HCT116 (cell line): ENCODE results near the gene KLK12. TPM values are rescaled to one million over a fixed set of nuclear protein-coding genes. Genes with fewer than 3 reads are reported as not detected.

Source experiments
- ATAC-seq: fragments of 200-7000 bp; cut with Tn5 transposase; 2 replicates; pipeline ENCODE4 v1.9.1; 2020; ENCODE audit warnings: mild to moderate bottlenecking, moderate library complexity
- BruUV-seq: library from RNA; stranded (reverse); fragments of 400-500 nt; replicated peaks from 2 replicates; lab custom pipeline; 2021; lab: Mats Ljungman, UMichigan
- CTCF ChIA-PET: fragments of 300-600 bp; sonication (Branson Sonifier 250); formaldehyde crosslinking; loops from one replicate; lab custom pipeline; 2021; ENCODE audit warnings: antibody characterized with exemption; lab: Charles Lee
- POLR2A ChIA-PET: fragments of 300-600, 350-600 bp; sonication (Branson Sonifier 250); formaldehyde crosslinking; loops from one replicate; lab custom pipeline; 2021; ENCODE audit warnings: antibody characterized with exemption; lab: Charles Lee
- RAD21 ChIA-PET, 2 experiments: fragments of 300-600 bp; sonication (Branson Sonifier 250); formaldehyde crosslinking; loops; one replicate each; lab custom pipeline; 2023; ENCODE audit warnings: low total read pairs in 2 of 2; ENCODE audit not compliant: uncharacterized antibody in 2 of 2, unreplicated experiment in 2 of 2, low non-redundant PET in 1 of 2; lab: Charles Lee
- DNase-seq: peaks from one replicate; pipeline ENCODE4 v3.0.0-alpha.2; 2010; ENCODE audit warnings: low read depth, low spot score
- H2AFZ ChIP-seq: fragments of 200-600 bp; shearing (Covaris generic), sonication (generic); 2 replicates; pipeline ENCODE4 v1.6.1; 2017; ENCODE audit warnings: low read depth, mixed run types, mixed read lengths, antibody characterized with exemption, low read length; ENCODE audit not compliant: poor library complexity, severe bottlenecking
- H3K27ac ChIP-seq: 2 replicates; pipeline ENCODE4 v1.5.1; 2012; ENCODE audit warnings: low read depth, low read length
- H3K27me3 ChIP-seq: fragments of 200-600 bp; sonication (generic); 2 replicates; pipeline ENCODE4 v1.6.1; 2016; ENCODE audit warnings: mixed run types, low read length, mixed read lengths; ENCODE audit not compliant: insufficient read depth
- H3K36me3 ChIP-seq, 2 experiments: fragments of 200-500 bp in 1 of 2; fragments of 200-600 bp in 1 of 2; sonication (Bioruptor generic) in 1 of 2; sonication (generic) in 1 of 2; 2 replicates each; pipeline versions ENCODE4 v1.5.1 to v1.6.1; 2014 to 2016; ENCODE audit warnings: low read length in 2 of 2, inconsistent platforms in 1 of 2, mixed read lengths in 1 of 2, mixed run types in 1 of 2; ENCODE audit not compliant: insufficient read depth in 2 of 2, control insufficient read depth in 1 of 2
- H3K4me1 ChIP-seq, 2 experiments: fragments of 200-600 bp in 1 of 2; sonication (generic) in 1 of 2; 2 replicates each; pipeline versions ENCODE4 v1.5.1 to v1.6.1; 2012 to 2017; ENCODE audit warnings: low read length in 2 of 2, inconsistent platforms in 1 of 2, mild to moderate bottlenecking in 1 of 2, mixed read lengths in 1 of 2, mixed run types in 1 of 2, moderate library complexity in 1 of 2; ENCODE audit not compliant: insufficient read depth in 2 of 2, control insufficient read depth in 1 of 2
- H3K4me2 ChIP-seq: fragments of 200-600 bp; sonication (generic); 2 replicates; pipeline ENCODE4 v1.6.1; 2017; ENCODE audit warnings: mixed run types, low read length, mixed read lengths
- H3K4me3 ChIP-seq, 2 experiments: fragments of 200-600 bp in 1 of 2; sonication (generic) in 1 of 2; replicated peaks in 1 of 2; 2 replicates each; pipeline ENCODE4 v1.5.1; 2011 to 2016; ENCODE audit warnings: low read length in 2 of 2, control low read depth in 1 of 2, low read depth in 1 of 2, mild to moderate bottlenecking in 1 of 2, mixed read lengths in 1 of 2, mixed run types in 1 of 2
- H3K79me2 ChIP-seq: fragments of 200-600 bp; sonication (generic); 2 replicates; pipeline ENCODE4 v1.6.1; 2017; ENCODE audit warnings: mild to moderate bottlenecking, mixed run types, low read length, moderate library complexity, mixed read lengths; ENCODE audit not compliant: insufficient read depth
- H3K9ac ChIP-seq: fragments of 200-600 bp; sonication (generic); 2 replicates; pipeline ENCODE4 v1.6.1; 2016; ENCODE audit warnings: low read length, mixed read lengths
- H3K9me2 ChIP-seq: fragments of 200-600 bp; sonication (generic), shearing (Covaris generic); 2 replicates; pipeline ENCODE4 v1.6.1; 2017; ENCODE audit warnings: mixed run types, mild to moderate bottlenecking, moderate library complexity; ENCODE audit not compliant: insufficient read depth
- H3K9me3 ChIP-seq, 2 experiments: fragments of 200-500 bp in 1 of 2; fragments of 200-600 bp in 1 of 2; sonication (Bioruptor generic) in 1 of 2; sonication (generic) in 1 of 2; 2 replicates each; pipeline ENCODE4 v1.6.1; 2014 to 2017; ENCODE audit warnings: low read length in 2 of 2, mixed read lengths in 2 of 2, inconsistent platforms in 1 of 2, low read depth in 1 of 2, mild to moderate bottlenecking in 1 of 2, mixed run types in 1 of 2, moderate library complexity in 1 of 2; ENCODE audit not compliant: control insufficient read depth in 1 of 2, insufficient read depth in 1 of 2
- H4K20me1 ChIP-seq: fragments of 200-600 bp; sonication (generic), shearing (Covaris generic); 2 replicates; pipeline ENCODE4 v1.6.1; 2017; ENCODE audit warnings: mixed run types, mild to moderate bottlenecking, moderate library complexity; ENCODE audit not compliant: insufficient read depth
- ATF3 ChIP-seq: IDR thresholded peaks from 2 replicates; pipeline ENCODE4 v1.6.1; 2012
- CBX3 ChIP-seq: IDR thresholded peaks from 2 replicates; pipeline ENCODE4 v1.6.1; 2012; ENCODE audit warnings: low read depth
- CEBPB ChIP-seq: IDR thresholded peaks from 2 replicates; pipeline ENCODE4 v1.6.1; 2012; ENCODE audit warnings: low read depth
- CTCF ChIP-seq, 3 experiments: fragments of 200-600 bp in 1 of 3; sonication (generic) in 1 of 3; IDR thresholded peaks in 2 of 3; conservative IDR thresholded peaks in 1 of 3; 2 replicates each; pipeline ENCODE4 v1.5.1; 2012 to 2017; ENCODE audit warnings: low read depth in 2 of 3, low read length in 2 of 3, antibody characterized with exemption in 1 of 3, borderline replicate concordance in 1 of 3, control low read depth in 1 of 3, mild to moderate bottlenecking in 1 of 3, mixed read lengths in 1 of 3, mixed run types in 1 of 3, moderate library complexity in 1 of 3; ENCODE audit not compliant: insufficient read depth in 1 of 3
- EGR1 ChIP-seq: IDR thresholded peaks from 2 replicates; pipeline ENCODE4 v1.6.1; 2012; ENCODE audit warnings: low read depth
- ELF1 ChIP-seq: IDR thresholded peaks from 2 replicates; pipeline ENCODE4 v1.6.1; 2012; ENCODE audit warnings: low read depth, borderline replicate concordance
- FOSL1 ChIP-seq: IDR thresholded peaks from 2 replicates; pipeline ENCODE4 v1.6.1; 2012; ENCODE audit warnings: low read depth
- JUND ChIP-seq: IDR thresholded peaks from 2 replicates; pipeline ENCODE4 v1.6.1; 2012
- RAD21 ChIP-seq: IDR thresholded peaks from 2 replicates; pipeline ENCODE4 v1.6.1; 2012; ENCODE audit warnings: low read depth, mild to moderate bottlenecking
- SIN3A ChIP-seq: IDR thresholded peaks from 2 replicates; pipeline ENCODE4 v1.6.1; 2012; ENCODE audit warnings: low read depth
- SP1 ChIP-seq: IDR thresholded peaks from 2 replicates; pipeline ENCODE4 v1.6.1; 2012; ENCODE audit warnings: low read depth
- SRF ChIP-seq: IDR thresholded peaks from 2 replicates; pipeline ENCODE4 v1.6.1; 2012; ENCODE audit warnings: low read depth
- YY1 ChIP-seq: IDR thresholded peaks from 2 replicates; pipeline ENCODE4 v1.6.1; 2011; ENCODE audit warnings: low read length, low read depth, moderate library complexity, mild to moderate bottlenecking; ENCODE audit not compliant: insufficient replicate concordance; ENCODE audit errors: extremely low read depth
- intact Hi-C: fragments of 100-400 bp; cut with micrococcal nuclease; formaldehyde crosslinking; loops from 2 replicates; pipeline ENCODE4 v1.10.0; 2022
- total RNA-seq: library from RNA; stranded (reverse); gene quantifications from one replicate; pipeline ENCODE4 v1.2.1, GENCODE V29; 2021; ENCODE audit not compliant: unreplicated experiment

The KLK12 gene
- total RNA-seq, 1 experiment from 2014 or later, result not detected

GRCh38 chr19:51022526-51022925 is 12.3 kb downstream of the KLK12 start:
- Histone ChIP-seq H3K9ac (no peak overlapping the region), H2AFZ (no peak overlapping the region), H3K4me2 (no peak overlapping the region), H4K20me1 (no peaks in the 10 kb centered on the region), H3K4me3 (no peak overlapping the region), H3K9me3 (no peaks in the 10 kb centered on the region), H3K27me3 (no peaks in the 10 kb centered on the region), H3K4me1 (peaks cover 18 to 51% of the 10 kb centered on the region in 2 experiments), H3K36me3 (no peaks in the 10 kb centered on the region), H3K27ac (no peak overlapping the region), H3K79me2 (no peaks in the 10 kb centered on the region), H3K9me2 (no peaks in the 10 kb centered on the region)
- POLR2A ChIA-PET, result no interaction called here
- DNase-seq (no peak), ATAC-seq (no peak)
- RAD21 ChIA-PET, result no interaction called here
- CTCF ChIA-PET, result interaction anchor here (2.3 to 7.3 kb wide), 2 partner anchors 72 to 100 kb away, joined by 9 to 140 read pairs; no protein-coding TSS in a partner anchor
- no TSS peak for BruUV-seq
- intact Hi-C loops, result no loop called here
- TF ChIP-seq ATF3 (no peak), SP1 (no peak), SRF (no peak), JUND (no peak), ELF1 (no peak), YY1 (no peak)

GRCh38 chr19:51020988-51021651 is 13.7 kb downstream of the KLK12 start:
- peak; percentile 71 for TF ChIP-seq RAD21
- no peak for TF ChIP-seq EGR1
- no peak for TF ChIP-seq SIN3A
- peak; percentile 16; the same call in 1 of the 2 replicates for TF ChIP-seq CBX3
- no peak for TF ChIP-seq CEBPB
- peak; percentile 72 to 87 (median 83) for TF ChIP-seq CTCF (IDR thresholded peaks at IDR 0.05 in 2 of 3, conservative IDR thresholded peaks at IDR 0.05 in 1 of 3; ENCODE audit: borderline replicate concordance in 1 of 3, insufficient read depth in 1 of 3, low read depth in 2 of 3, low read length in 2 of 3)
- TF ChIP-seq SP1, result peak; percentile 12; the same call in 1 of the 2 replicates
- TF ChIP-seq FOSL1, result no peak
- no peak overlapping the region for H3K9ac ChIP-seq
- no peaks in the 10 kb centered on the region for H3K79me2 ChIP-seq
- intact Hi-C loops, result loop anchor here (1.0 kb wide), 1 partner anchor 73 kb away; no protein-coding TSS in a partner anchor
- CTCF ChIA-PET, result interaction anchor here (0.7 to 7.3 kb wide), 13 partner anchors 8 to 225 kb away, joined by 3 to 140 read pairs (median 5); partner anchors contain the start of genes KLK13 and KLK8
- H3K9me2 ChIP-seq, result no peaks in the 10 kb centered on the region
- no peak overlapping the region for H3K27ac ChIP-seq
- ATAC-seq (0 out of 2 replicates have a peak, but pooled peaks have one; percentile 1), DNase-seq (no peak)
- RAD21 ChIA-PET, result interaction anchor here (0.7 to 1.6 kb wide), 4 partner anchors 75 to 317 kb away, joined by 3 to 10 read pairs (median 4); no protein-coding TSS in a partner anchor
- POLR2A ChIA-PET, result interaction anchor here (0.9 to 5.4 kb wide), 5 partner anchors 19 to 99 kb away, joined by 3 to 49 read pairs (median 6); partner anchors contain the start of gene KLK8
- no peak overlapping the region for H3K4me3 ChIP-seq
- H3K4me2 ChIP-seq, result 0 out of 2 replicates have a peak overlapping the region, but pooled peaks have one; percentile 80
- H3K9me3 ChIP-seq, result no peaks in the 10 kb centered on the region
- H2AFZ ChIP-seq, result no peak overlapping the region
- H3K36me3 ChIP-seq, result no peaks in the 10 kb centered on the region
- H3K4me1 ChIP-seq, result peaks cover 18 to 54% of the 10 kb centered on the region in 2 experiments
- no peaks in the 10 kb centered on the region for H3K27me3 ChIP-seq
- H4K20me1 ChIP-seq, result no peaks in the 10 kb centered on the region
- BruUV-seq, result no TSS peak
